ENCODE data around the gene B3GALT6.

B3GALT6 gene

DNA sequence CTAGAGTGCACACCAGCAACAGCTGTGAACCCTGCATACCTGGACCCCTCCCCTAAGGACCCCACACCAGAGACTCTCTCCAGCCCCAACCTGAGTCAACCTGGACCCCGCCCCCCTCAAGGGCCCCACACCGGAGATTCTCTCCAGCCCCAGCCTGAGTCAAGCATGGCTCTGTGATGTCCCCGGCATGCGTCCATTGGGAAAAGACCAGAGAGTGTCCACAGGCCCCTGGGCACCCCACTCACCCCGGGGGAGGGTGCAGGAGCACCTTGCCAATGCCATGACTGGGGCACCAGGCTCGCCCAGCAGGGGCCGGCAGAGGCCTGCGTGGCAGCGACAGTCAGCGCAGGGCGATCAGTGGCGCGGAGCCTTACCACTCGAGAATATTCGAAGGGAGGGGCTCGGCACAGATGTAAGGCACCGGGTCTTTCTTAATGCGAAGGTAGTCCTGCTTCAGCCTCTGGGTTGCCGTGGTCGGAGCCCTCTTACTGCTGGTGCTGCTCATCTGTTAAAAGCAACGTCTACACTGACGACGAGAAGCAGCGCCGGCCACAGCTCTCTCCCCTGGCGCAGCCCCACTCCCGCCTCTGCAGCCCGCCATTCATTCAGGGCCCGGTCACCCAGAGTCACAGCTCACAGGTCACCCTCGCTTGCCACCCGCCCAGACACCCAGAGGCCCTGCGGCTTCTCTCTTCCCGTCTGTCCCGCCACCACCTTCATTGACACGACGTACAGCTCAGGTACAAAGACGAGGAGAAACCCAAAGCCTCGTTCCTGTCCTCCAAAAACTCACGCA, 35.6 kb downstream of the B3GALT6 start:
- DNase-seq, result no peak

GRCh38 chr1:1268284-1268682, 36.2 kb downstream of the B3GALT6 start:
- DNase-seq, result no peak

- DNase-seq, result no peak
These were observed 38.8 kb downstream of the B3GALT6 start for GRCh38 chr1:1270813-1271212.

DNA sequence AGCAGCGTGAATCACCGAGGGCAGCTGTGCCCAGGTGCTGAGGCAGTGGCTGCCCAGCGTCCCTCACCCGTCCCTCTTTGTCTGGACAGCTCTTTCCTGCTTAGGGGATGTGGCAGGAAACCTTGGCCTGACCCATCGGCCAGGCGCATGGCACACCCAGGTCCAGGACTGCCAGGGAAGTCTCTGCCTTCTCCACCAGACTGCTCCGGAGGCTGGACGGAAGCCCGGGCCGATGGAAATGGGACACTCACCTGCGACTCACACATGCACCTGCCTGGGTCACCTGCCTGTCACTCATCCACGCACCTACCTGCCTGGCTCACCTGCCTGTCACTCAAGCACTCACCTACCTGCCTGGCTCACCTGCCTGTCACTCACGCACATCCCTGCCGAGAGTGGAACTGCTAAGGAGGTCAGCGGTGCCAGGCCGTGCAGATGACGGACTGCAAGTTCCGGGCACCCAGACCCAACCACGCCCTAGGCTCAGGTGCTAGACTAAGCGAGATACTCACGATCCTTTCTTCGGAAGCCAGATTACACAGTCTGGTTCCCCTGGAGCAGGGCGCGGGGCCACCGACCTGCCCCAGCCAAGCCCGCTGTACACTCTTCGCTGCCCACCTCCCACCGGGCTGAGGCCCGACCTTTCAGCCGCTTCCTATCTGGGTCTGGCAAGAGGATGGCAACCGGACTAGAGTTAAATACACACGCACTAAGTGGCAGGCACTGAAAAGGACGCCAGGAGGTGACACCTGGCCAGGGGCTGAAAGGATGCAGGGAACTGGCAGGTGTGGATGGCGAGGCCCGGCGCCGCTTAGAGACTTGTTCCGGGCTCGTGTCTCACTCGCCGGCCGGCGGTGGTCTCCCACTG, 40.5 kb downstream of the B3GALT6 start:
- DNase-seq, result no peak

DNA sequence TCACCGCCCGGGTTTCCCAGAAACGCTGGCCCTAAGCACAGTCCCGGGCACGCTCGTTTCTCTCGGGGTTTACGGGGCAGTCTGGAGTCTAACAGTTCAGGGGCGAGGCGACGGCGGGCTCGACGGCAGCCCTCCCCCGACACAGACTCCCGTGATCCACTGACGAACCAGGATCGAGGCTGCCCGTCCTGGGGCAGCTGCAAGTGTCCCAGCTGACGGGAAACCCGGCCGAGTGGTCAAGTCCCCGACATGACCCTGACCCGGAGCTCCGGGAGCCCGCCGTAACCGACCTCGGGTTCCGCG, 41.1 kb downstream of the B3GALT6 start:
- DNase-seq, result no peak

- DNase-seq, result peak; percentile 92
These were observed 41.7 kb downstream of the B3GALT6 start, which contains the start of gene UBE2J2 for GRCh38 chr1:1273512-1274298. Gene UBE2J2 (minus strand): TSS chr1:1273854. CDS start chr1:1267992, 5,862 bp downstream.

- DNase-seq, result no peak
These were observed 42.4 kb downstream of the B3GALT6 start for GRCh38 chr1:1274299-1274930.

DNA sequence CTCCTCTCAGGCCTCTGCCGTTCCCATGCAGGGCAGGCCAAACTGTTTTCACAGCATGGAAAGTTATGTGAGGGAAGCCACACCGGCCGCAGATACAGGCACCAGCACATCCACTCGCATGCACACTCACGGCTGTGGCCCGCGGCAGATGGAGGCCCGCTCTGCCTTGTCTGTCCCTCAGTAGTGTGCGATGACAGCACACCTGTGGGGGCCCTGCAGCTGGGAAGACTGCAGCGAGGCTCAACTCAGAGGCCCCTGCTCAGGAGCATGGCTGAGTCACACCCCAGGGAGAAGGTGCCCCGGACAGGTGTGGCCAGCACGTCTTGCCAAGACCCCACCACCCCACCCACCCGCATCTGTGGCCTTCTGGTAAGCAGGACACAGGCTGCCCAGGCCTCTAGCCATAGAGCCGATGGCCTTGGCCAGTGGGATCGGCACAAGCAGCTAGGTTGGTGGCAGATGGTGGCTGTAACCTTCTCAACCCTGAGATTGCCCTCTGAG, 42.9 kb downstream of the B3GALT6 start:
- no peak for DNase-seq

GRCh38 chr1:1275836-1276235, 43.8 kb downstream of the B3GALT6 start:
- no peak for DNase-seq

- no peak for DNase-seq
These were observed 46.6 kb downstream of the B3GALT6 start for GRCh38 chr1:1278620-1279019.

- no peak for DNase-seq
These were observed 47.0 kb downstream of the B3GALT6 start for GRCh38 chr1:1279028-1279427.

GRCh38 chr1:1280782-1281481, 48.9 kb downstream of the B3GALT6 start:
- no peak for DNase-seq

GRCh38 chr1:1281533-1282321, 49.7 kb downstream of the B3GALT6 start:
- no peak for DNase-seq

- no peak for DNase-seq
These were observed 51.0 kb downstream of the B3GALT6 start for GRCh38 chr1:1282998-1283397.

DNA sequence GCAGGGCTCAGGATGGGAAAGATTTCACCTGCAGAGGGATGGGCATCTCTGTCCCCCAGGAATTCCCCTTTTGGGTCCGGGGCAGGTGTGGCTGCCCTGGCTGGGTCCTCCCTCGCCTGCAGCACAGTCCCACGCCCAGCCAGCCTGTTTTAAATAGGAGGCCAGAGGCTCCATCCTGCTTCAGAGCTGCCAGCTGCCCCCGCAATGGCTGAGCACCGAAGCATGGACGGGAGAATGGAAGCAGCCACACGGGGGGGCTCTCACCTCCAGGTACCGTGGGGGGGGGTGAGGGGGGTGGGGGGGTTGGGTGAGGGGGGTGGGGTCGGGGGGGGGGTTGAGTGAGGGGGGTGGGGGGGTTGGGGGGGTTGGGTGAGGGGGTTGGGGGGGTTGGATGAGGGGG, 51.8 kb downstream of the B3GALT6 start:
- DNase-seq, result no peak
